ENCODE data around the gene NRP2.

DNA sequence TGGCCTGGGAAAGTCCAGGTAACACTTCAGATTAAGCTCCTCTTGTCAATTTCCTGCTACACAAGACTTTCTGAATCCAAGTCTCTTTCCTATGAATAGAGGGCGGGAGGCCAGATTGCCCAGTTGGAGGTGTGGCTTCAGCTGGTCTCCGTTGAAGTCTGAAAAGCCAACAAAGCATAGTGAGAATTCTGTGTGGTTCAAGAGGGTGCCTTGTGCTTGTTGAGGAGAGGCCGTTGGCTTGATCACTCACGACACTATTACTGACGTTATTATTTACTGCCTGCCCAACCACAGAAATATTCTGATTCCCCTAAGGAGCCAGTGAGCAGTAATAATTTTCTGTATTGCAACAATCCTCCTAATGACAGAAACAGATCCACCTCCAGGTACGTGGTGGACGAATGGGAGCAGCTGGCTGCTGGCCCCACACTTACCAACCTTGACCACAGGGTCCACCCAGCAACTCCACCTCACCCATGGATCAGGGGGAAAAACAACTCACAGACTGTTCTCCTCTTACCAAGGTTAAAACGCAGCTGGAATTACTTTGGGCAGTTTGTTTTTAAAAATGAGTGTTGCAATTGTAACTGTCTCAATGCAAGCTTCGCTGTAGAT, 21.9 kb downstream of the NRP2 start:
- TF ChIP-seq, protein P1, sequence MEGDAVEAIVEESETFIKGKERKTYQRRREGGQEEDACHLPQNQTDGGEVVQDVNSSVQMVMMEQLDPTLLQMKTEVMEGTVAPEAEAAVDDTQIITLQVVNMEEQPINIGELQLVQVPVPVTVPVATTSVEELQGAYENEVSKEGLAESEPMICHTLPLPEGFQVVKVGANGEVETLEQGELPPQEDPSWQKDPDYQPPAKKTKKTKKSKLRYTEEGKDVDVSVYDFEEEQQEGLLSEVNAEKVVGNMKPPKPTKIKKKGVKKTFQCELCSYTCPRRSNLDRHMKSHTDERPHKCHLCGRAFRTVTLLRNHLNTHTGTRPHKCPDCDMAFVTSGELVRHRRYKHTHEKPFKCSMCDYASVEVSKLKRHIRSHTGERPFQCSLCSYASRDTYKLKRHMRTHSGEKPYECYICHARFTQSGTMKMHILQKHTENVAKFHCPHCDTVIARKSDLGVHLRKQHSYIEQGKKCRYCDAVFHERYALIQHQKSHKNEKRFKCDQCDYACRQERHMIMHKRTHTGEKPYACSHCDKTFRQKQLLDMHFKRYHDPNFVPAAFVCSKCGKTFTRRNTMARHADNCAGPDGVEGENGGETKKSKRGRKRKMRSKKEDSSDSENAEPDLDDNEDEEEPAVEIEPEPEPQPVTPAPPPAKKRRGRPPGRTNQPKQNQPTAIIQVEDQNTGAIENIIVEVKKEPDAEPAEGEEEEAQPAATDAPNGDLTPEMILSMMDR (IDR thresholded peaks at IDR 0.05), result no peak
- TF ChIP-seq EZH2phosphoT487 (IDR thresholded peaks at IDR 0.05) (no peak), EZH2 (IDR thresholded peaks at IDR 0.05) (no peak)
